ENCODE results near the gene FBLL1. TPM values are rescaled to one million over a fixed set of nuclear protein-coding genes. Genes with fewer than 3 reads are reported as not detected.

Gene FBLL1
- total RNA-seq, 1 donor: not detected

GRCh38 chr5:168579488-168580226 is 50.6 kb downstream of the FBLL1 start:
- H3K4me3 ChIP-seq (ENCODE audit: low read depth, low read length): peak overlapping the region; percentile 91
- peak; percentile 99 for DNase-seq (ENCODE audit: low read depth)
- TF ChIP-seq CTCF (IDR thresholded peaks at IDR 0.05; ENCODE audit: insufficient read depth, low read length): no peak

DNA sequence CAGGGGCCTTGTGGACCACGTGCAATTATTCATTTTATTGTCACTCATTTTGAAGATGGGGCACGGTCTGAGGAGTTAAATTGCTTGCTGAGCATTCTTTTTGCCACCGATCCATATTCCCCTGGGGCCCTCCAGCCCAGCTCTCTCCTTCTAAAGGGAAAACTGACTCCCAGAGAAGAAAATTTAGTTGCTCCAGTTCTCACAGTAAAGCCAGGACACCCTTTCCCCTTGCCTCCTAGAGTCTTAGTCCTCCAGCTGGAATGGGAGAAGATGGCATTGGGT is 51.1 kb downstream of the FBLL1 start:
- no peak for TF ChIP-seq CTCF (IDR thresholded peaks at IDR 0.05; ENCODE audit: insufficient read depth, low read length)
- no peak for DNase-seq (ENCODE audit: low read depth)
- peak overlapping the region; percentile 64 for H3K4me3 ChIP-seq (ENCODE audit: low read depth, low read length)

Small RNAs within 50 kb of the gene (small RNA-seq; reads per million reads assigned to genes)
- gene MIR103A1: 18.7 reads per million, percentile 95 among the genes with 10 or more reads in this experiment

Other genes starting within 250 kb of the FBLL1 start
- gene WWC1, start 237.7 kb upstream of the FBLL1 start, total RNA-seq (ENCODE audit: low replicate concordance): 0.45 and 2.7 TPM in 2 replicates
- gene RARS1, start 42.8 kb upstream of the FBLL1 start, total RNA-seq (ENCODE audit: low replicate concordance): 109 and 165 TPM in 2 replicates
- gene PANK3, start 50.1 kb downstream of the FBLL1 start, total RNA-seq (ENCODE audit: low replicate concordance): 35.3 and 37.5 TPM in 2 replicates

Data from fibroblast of the aortic adventitia (primary cell).